Neuronal stem cell (in vitro differentiated cells): Measurements from ENCODE around the gene C15orf39.

Experiments
- DNase-seq: peaks from one replicate; pipeline ENCODE4 v3.0.0-alpha.2; 2013; ENCODE audit warnings: low spot score
- H2AFZ ChIP-seq: one replicate; pipeline ENCODE4 v1.6.1; 2013; ENCODE audit warnings: mild to moderate bottlenecking, low read length, inconsistent platforms
- H2AK5ac ChIP-seq: 2 replicates; pipeline ENCODE4 v1.6.1; 2013; ENCODE audit warnings: low read depth, mild to moderate bottlenecking, inconsistent platforms, low read length, moderate library complexity, mixed read lengths
- H2BK120ac ChIP-seq: 2 replicates; pipeline ENCODE4 v1.6.1; 2013; ENCODE audit warnings: low read depth, mild to moderate bottlenecking, inconsistent platforms, low read length, moderate library complexity, mixed read lengths
- H2BK12ac ChIP-seq: one replicate; pipeline ENCODE4 v1.6.1; 2013; ENCODE audit warnings: low read length, inconsistent platforms
- H2BK15ac ChIP-seq: 2 replicates; pipeline ENCODE4 v1.6.1; 2013; ENCODE audit warnings: mild to moderate bottlenecking, low read length, inconsistent platforms, mixed read lengths
- H2BK5ac ChIP-seq: one replicate; pipeline ENCODE4 v1.6.1; 2013; ENCODE audit warnings: inconsistent platforms, mild to moderate bottlenecking, low read length, moderate library complexity
- H3K14ac ChIP-seq: one replicate; pipeline ENCODE4 v1.6.1; 2013; ENCODE audit warnings: low read length, inconsistent platforms
- H3K18ac ChIP-seq: 2 replicates; pipeline ENCODE4 v1.6.1; 2013; ENCODE audit warnings: low read length, inconsistent platforms
- H3K23ac ChIP-seq: 2 replicates; pipeline ENCODE4 v1.6.1; 2013; ENCODE audit warnings: low read depth, mild to moderate bottlenecking, mixed read lengths, low read length, inconsistent platforms; ENCODE audit not compliant: poor library complexity
- H3K27ac ChIP-seq: replicated peaks from 3 replicates; pipeline ENCODE4 v1.5.1; 2013; ENCODE audit warnings: low read length, inconsistent platforms
- H3K27me3 ChIP-seq, 3 experiments: 2 replicates each; pipeline ENCODE4 v1.6.1; 2013; ENCODE audit warnings: low read length in 3 of 3, mild to moderate bottlenecking in 2 of 3, inconsistent platforms in 1 of 3, low read depth in 1 of 3, mixed read lengths in 1 of 3, moderate library complexity in 1 of 3; ENCODE audit not compliant: control insufficient read depth in 3 of 3, insufficient read depth in 3 of 3
- H3K36me3 ChIP-seq, 2 donors: replicated peaks in 1 of 2; 2 replicates each; pipeline ENCODE4 v1.6.1; 2013; ENCODE audit warnings: low read length in 2 of 2; ENCODE audit not compliant: control insufficient read depth in 2 of 2, insufficient read depth in 2 of 2
- H3K4ac ChIP-seq: 2 replicates; pipeline ENCODE4 v1.6.1; 2013; ENCODE audit warnings: inconsistent platforms, mild to moderate bottlenecking, low read length, moderate library complexity
- H3K4me1 ChIP-seq, 2 donors: 1 replicate in 1 of 2; 2 replicates in 1 of 2; pipeline ENCODE4 v1.6.1; 2013; ENCODE audit warnings: low read length in 2 of 2, low read depth in 1 of 2; ENCODE audit not compliant: control insufficient read depth in 2 of 2, insufficient read depth in 1 of 2
- H3K4me2 ChIP-seq: one replicate; pipeline ENCODE4 v1.6.1; 2013; ENCODE audit warnings: mild to moderate bottlenecking, low read length, inconsistent platforms; ENCODE audit not compliant: insufficient read depth, poor library complexity, severe bottlenecking
- H3K4me3 ChIP-seq, 2 donors: 2 replicates each; pipeline ENCODE4 v1.5.1; 2013; ENCODE audit warnings: low read length in 2 of 2, mild to moderate bottlenecking in 2 of 2, inconsistent platforms in 1 of 2, moderate library complexity in 1 of 2
- H3K79me1 ChIP-seq: one replicate; pipeline ENCODE4 v1.6.1; 2013; ENCODE audit warnings: low read depth, mild to moderate bottlenecking, inconsistent platforms, low read length, moderate library complexity
- H3K9ac ChIP-seq: one replicate; pipeline ENCODE4 v1.6.1; 2013; ENCODE audit warnings: mild to moderate bottlenecking, low read depth, low read length, inconsistent platforms; ENCODE audit not compliant: poor library complexity
- H3K9me3 ChIP-seq, 2 donors: replicated peaks in 1 of 2; 2 replicates each; pipeline versions ENCODE3 to v1.6.1; 2013; ENCODE audit warnings: low read length in 2 of 2, mild to moderate bottlenecking in 2 of 2, inconsistent platforms in 1 of 2, low read depth in 1 of 2, mixed read lengths in 1 of 2, moderate library complexity in 1 of 2; ENCODE audit not compliant: control insufficient read depth in 2 of 2, insufficient read depth in 1 of 2
- H4K8ac ChIP-seq: one replicate; pipeline ENCODE4 v1.6.1; 2013; ENCODE audit warnings: low read depth, mild to moderate bottlenecking, inconsistent platforms, low read length, moderate library complexity
- H4K91ac ChIP-seq: one replicate; pipeline ENCODE4 v1.6.1; 2013; ENCODE audit warnings: low read length, low read depth, mild to moderate bottlenecking, inconsistent platforms; ENCODE audit not compliant: poor library complexity
- WGBS, 2 donors: extraction: QIAGEN DNeasy Blood & Tissue Kit; methylation state at CpG; one replicate each; pipeline ENCODE4 v1.1.7; 2013; ENCODE audit warnings: missing lambda C conversion rate in 2 of 2, mixed read lengths in 1 of 2; ENCODE audit not compliant: insufficient read length in 2 of 2, insufficient replicate concordance in 1 of 2; ENCODE audit errors: extremely low coverage in 2 of 2; 5-methylcytosine and 5-hydroxymethylcytosine counted together

C15orf39 gene

GRCh38 chr15:75206803-75207617 is 5.3 kb downstream of the C15orf39 start:
- Histone ChIP-seq H3K9ac (no peak overlapping the region), H2BK5ac (no peak overlapping the region), H3K4me1 (peaks cover 7 to 9% of the 10 kb centered on the region in 2 donors), H2AFZ (no peak overlapping the region), H3K9me3 (no peaks in the 10 kb centered on the region), H4K91ac (no peak overlapping the region), H3K4me2 (no peak overlapping the region), H3K79me1 (peaks cover 20% of the 10 kb centered on the region), H2BK15ac (no peak overlapping the region), H3K4me3 (no peak overlapping the region), H3K23ac (peak overlapping the region; percentile 43), H4K8ac (no peak overlapping the region), H2AK5ac (no peak overlapping the region), H2BK120ac (no peak overlapping the region), H2BK12ac (no peak overlapping the region), H3K27me3 (peaks cover 0 to 6% (median 0%) of the 10 kb centered on the region in 3 experiments), H3K4ac (no peak overlapping the region), H3K36me3 (peaks cover 36 to 62% of the 10 kb centered on the region in 2 donors), H3K18ac (no peak overlapping the region), H3K14ac (no peak overlapping the region), H3K27ac (no peak overlapping the region)
- DNase-seq: no peak
- WGBS, 2 donors: no CpG with 5 or more reads among the region's 19 CpGs

- H3K36me3 ChIP-seq: peaks cover 41 to 71% of the 10 kb centered on the region in 2 donors
- H4K91ac ChIP-seq: no peak overlapping the region
- H2BK5ac ChIP-seq: no peak overlapping the region
- H3K4me3 ChIP-seq: no peak overlapping the region
- H3K27me3 ChIP-seq: peaks cover 0 to 5% (median 0%) of the 10 kb centered on the region in 3 experiments
- no peak overlapping the region for H3K23ac ChIP-seq
- no peaks in the 10 kb centered on the region for H3K9me3 ChIP-seq
- H2BK120ac ChIP-seq: no peak overlapping the region
- H3K4ac ChIP-seq: no peak overlapping the region
- H2BK15ac ChIP-seq: no peak overlapping the region
- no peak for DNase-seq
- no peak overlapping the region for H2AFZ ChIP-seq
- H2BK12ac ChIP-seq: no peak overlapping the region
- no peak overlapping the region for H2AK5ac ChIP-seq
- no peak overlapping the region for H3K27ac ChIP-seq
- peaks cover 15% of the 10 kb centered on the region for H3K79me1 ChIP-seq
- no peak overlapping the region for H4K8ac ChIP-seq
- no peak overlapping the region for H3K9ac ChIP-seq
- H3K14ac ChIP-seq: no peak overlapping the region
- H3K4me1 ChIP-seq: peaks cover 5 to 6% of the 10 kb centered on the region in 2 donors
- whole genome bisulfite sequencing, 2 donors: no CpG with 5 or more reads among the region's 20 CpGs
- H3K18ac ChIP-seq: no peak overlapping the region
- no peak overlapping the region for H3K4me2 ChIP-seq
Measured at GRCh38 chr15:75207618-75208500, 6.2 kb downstream of the C15orf39 start.

GRCh38 chr15:75208501-75209288 is 7.0 kb downstream of the C15orf39 start:
- Histone ChIP-seq H4K8ac (no peak overlapping the region), H3K79me1 (peaks cover 15% of the 10 kb centered on the region), H2AFZ (no peak overlapping the region), H2AK5ac (no peak overlapping the region), H4K91ac (no peak overlapping the region), H3K27ac (no peak overlapping the region), H2BK15ac (no peak overlapping the region), H2BK120ac (no peak overlapping the region), H3K4me3 (no peak overlapping the region), H2BK12ac (no peak overlapping the region), H3K36me3 (peaks cover 44 to 79% of the 10 kb centered on the region in 2 donors), H3K14ac (no peak overlapping the region), H3K4ac (no peak overlapping the region), H3K9ac (no peak overlapping the region), H3K18ac (no peak overlapping the region), H3K27me3 (no peaks in the 10 kb centered on the region), H3K4me2 (no peak overlapping the region), H3K4me1 (peaks cover 0 to 2% of the 10 kb centered on the region in 2 donors), H2BK5ac (peak overlapping the region; percentile 45), H3K9me3 (no peaks in the 10 kb centered on the region), H3K23ac (peak overlapping the region; percentile 2)
- DNase-seq: no peak
- WGBS, 2 donors: no CpG with 5 or more reads among the region's 32 CpGs
